ENCODE data around the gene KRT86.

DNA sequence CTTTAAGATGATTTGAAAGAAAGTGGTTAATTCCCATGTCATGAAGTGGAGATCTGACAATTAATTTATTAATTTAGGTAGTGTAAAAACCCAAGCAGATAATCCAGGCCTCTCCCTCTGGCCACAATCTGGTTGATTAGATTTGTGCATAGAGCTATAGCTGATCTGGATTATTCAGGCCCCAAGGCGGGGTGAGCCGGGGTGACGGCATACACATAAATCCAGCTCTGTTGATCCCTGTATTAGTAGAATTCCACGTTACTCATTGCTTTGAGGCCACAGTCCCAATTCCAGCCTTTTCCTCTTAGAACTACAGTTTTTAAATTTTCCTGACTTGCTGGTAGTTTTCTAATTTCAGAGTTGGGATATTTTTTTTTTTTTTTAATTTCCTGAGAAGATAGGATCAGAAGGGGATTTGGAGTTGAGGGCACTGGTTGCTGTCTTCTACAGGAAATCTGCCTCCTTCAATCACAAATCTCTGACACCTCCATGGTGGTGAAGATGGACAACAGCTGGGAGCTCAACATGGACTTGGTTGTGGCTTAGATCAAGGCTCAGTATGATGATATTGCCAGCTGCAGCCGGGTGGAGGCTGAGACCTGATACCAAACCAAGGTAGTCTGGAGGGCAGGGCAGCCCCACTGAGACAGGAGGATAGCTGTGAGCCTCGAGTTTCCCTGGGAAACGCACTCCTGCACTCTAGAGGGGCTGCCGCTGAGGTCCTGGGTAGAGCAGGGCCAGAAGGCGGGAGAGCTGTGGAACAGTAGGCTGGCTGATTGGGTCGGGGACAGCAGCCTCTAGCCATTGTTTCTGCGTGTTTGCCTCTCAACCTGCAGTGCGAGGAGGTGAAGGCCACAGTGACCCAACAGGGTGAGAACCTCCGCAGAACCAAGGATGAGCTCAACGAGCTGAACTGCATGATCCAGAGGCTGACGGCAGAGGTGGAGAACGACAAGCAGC, 73.4 kb downstream of the KRT86 start:
- TF ChIP-seq, protein P1, sequence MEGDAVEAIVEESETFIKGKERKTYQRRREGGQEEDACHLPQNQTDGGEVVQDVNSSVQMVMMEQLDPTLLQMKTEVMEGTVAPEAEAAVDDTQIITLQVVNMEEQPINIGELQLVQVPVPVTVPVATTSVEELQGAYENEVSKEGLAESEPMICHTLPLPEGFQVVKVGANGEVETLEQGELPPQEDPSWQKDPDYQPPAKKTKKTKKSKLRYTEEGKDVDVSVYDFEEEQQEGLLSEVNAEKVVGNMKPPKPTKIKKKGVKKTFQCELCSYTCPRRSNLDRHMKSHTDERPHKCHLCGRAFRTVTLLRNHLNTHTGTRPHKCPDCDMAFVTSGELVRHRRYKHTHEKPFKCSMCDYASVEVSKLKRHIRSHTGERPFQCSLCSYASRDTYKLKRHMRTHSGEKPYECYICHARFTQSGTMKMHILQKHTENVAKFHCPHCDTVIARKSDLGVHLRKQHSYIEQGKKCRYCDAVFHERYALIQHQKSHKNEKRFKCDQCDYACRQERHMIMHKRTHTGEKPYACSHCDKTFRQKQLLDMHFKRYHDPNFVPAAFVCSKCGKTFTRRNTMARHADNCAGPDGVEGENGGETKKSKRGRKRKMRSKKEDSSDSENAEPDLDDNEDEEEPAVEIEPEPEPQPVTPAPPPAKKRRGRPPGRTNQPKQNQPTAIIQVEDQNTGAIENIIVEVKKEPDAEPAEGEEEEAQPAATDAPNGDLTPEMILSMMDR (IDR thresholded peaks at IDR 0.05; ENCODE audit: control extremely low read depth in 1 of 3, insufficient read depth in 1 of 3, low read depth in 1 of 3, low read length in 3 of 3), result no peak
- TF ChIP-seq GABPA (IDR thresholded peaks at IDR 0.05; ENCODE audit: borderline replicate concordance, insufficient read depth, low read length) (no peak), EP300 (IDR thresholded peaks at IDR 0.05; ENCODE audit: borderline replicate concordance in 1 of 2, low read depth in 2 of 2, low read length in 2 of 2) (no peak), POU5F1 (IDR thresholded peaks at IDR 0.05; ENCODE audit: low read depth, low read length) (no peak)
